Heart left ventricle (tissue), 16 donors: ENCODE results near the gene MBD1. TPM values are rescaled to one million over a fixed set of nuclear protein-coding genes. Genes with fewer than 3 reads are reported as not detected.
"Not testable (repeated sequence)": the region's sequence is repeated elsewhere in the genome, so short reads cannot be mapped to it uniquely, and the experiment has no call there.

Experiments used
- ATAC-seq, 4 donors: fragments of 200-7000 bp; cut with Tn5 transposase; one replicate each; pipeline ENCODE4 v1.9.1; 2020 to 2022; ENCODE audit warnings: moderate library complexity in 4 of 4, mild to moderate bottlenecking in 3 of 4, moderate number of reproducible peaks in 1 of 4
- DNase-seq, 5 donors: peaks; one replicate each; pipeline ENCODE4 v3.0.0-alpha.2; 2020
- H3K27ac ChIP-seq, 12 donors: fragments of 200-600 bp; sonication (generic) in 4 of 12; one replicate each; pipeline versions ENCODE4 v1.5.0 to v1.8.0; 2016 to 2022; ENCODE audit warnings: mild to moderate bottlenecking in 2 of 12
- H3K27me3 ChIP-seq, 9 donors: fragments of 200-600 bp; sonication (generic) in 2 of 9; one replicate each; pipeline versions ENCODE4 v1.5.1 to v1.8.0; 2016 to 2022; ENCODE audit warnings: mild to moderate bottlenecking in 3 of 9
- H3K36me3 ChIP-seq, 9 donors: fragments of 200-600 bp; sonication (generic) in 2 of 9; one replicate each; pipeline versions ENCODE4 v1.5.0 to v1.8.0; 2018 to 2022; ENCODE audit warnings: mild to moderate bottlenecking in 2 of 9
- H3K4me1 ChIP-seq, 12 donors: fragments of 200-600 bp; sonication (generic) in 4 of 12; one replicate each; pipeline versions ENCODE4 v1.5.0 to v1.8.0; 2016 to 2022; ENCODE audit warnings: mild to moderate bottlenecking in 3 of 12
- H3K4me3 ChIP-seq, 12 donors: fragments of 200-600 bp; sonication (generic) in 4 of 12; one replicate each; pipeline versions ENCODE4 v1.5.0 to v1.8.0; 2017 to 2022; ENCODE audit warnings: mild to moderate bottlenecking in 9 of 12, moderate library complexity in 4 of 12
- H3K9me3 ChIP-seq, 12 donors: fragments of 200-600 bp; sonication (generic) in 4 of 12; one replicate each; pipeline versions ENCODE4 v1.5.0 to v1.8.0; 2016 to 2022; ENCODE audit warnings: mild to moderate bottlenecking in 1 of 12
- CTCF ChIP-seq, 12 donors: fragments of 200-600 bp; sonication (generic) in 4 of 12; IDR thresholded peaks; one replicate each; pipeline versions ENCODE4 v1.5.0 to v1.8.0; 2018 to 2022; ENCODE audit warnings: antibody characterized with exemption in 12 of 12, mild to moderate bottlenecking in 5 of 12
- POLR2A ChIP-seq, 2 donors: fragments of 450-650 bp; IDR thresholded peaks; one replicate each; pipeline ENCODE4 v1.6.1; 2017; ENCODE audit warnings: antibody characterized with exemption in 2 of 2, mild to moderate bottlenecking in 2 of 2, moderate library complexity in 2 of 2
- WGBS, 4 donors: extraction: QIAGEN DNeasy Blood & Tissue Kit in 2 of 4; methylation state at CpG; one replicate each; pipeline versions ENCODE4 v1.1.5 to v1.1.7; 2013 to 2018; 5-methylcytosine and 5-hydroxymethylcytosine counted together
- intact Hi-C, 10 donors: fragments of 100-400 bp; cut with DNase I; formaldehyde crosslinking; loops; one replicate each; pipeline versions ENCODE4 v1.11.1 to v1.14.2; 2022
- polyA plus RNA-seq, 2 donors: library from polyadenylated mRNA; stranded (reverse); fragments of 200-250 nt; gene quantifications; one replicate each; pipeline ENCODE4 v1.2.3, GENCODE V29; 2013
- total RNA-seq, 9 donors: library from RNA; depleted of rRNA in 2 of 9; stranded (reverse); fragments of >200 nt in 2 of 9; fragmentation: NEBNext Ultra II Directional in 3 of 9; extraction: Animal tissue kit (Norgen Biotek cat#: 25700) in 3 of 9; gene quantifications; one replicate each; pipeline versions ENCODE4 v1.1.0 to v1.2.4, GENCODE V29; 2016 to 2023
- donor health status: ischemic (EF 13 %, LVEDD 7.1; RV severe dilation, severe dysfunction).
- donor health status: healthy with polysubstance abuse.
- donor health status: DM: no; HTN: yes; CAD: no.
- donor health status: DM: no; HTN: no; CAD: no.
- donor health status: ischemic (EF 25% LVEDD 6.9; RV normal size, moderate dysfunction).
- donor health status: ischemic (EF 25% LVEDD 5.7; RV mildly dilated, moderate dysfunction).
- donor health status: healthy.
- donor health status: DM: yes; HTN: yes; CAD: no.
- donor health status: ischemic (EF 35%, LVEDD 5.7; RV mildly dilated, moderate dysfunction).
- donor health status: nonischemic (EF 11% LVEDD 7.7; RV severe dilation, severe dysfunction).
- donor health status: DM: yes; HTN: yes; CAD: no.
- donor health status: PGD.
- donor health status: ischemic (EF 29% LVEDD 5.4; RV normal size, mild dysfunction).
- donor health status: nonischemic (EF 23%, LVEDD 6.1; RV moderate dilation, normal function).

MBD1 gene
- total and polyA plus RNA-seq, 11 donors, result 22.4 to 87.7 (median 51.4) TPM

- WGBS, 4 donors, result 41 to 71% (median 57%) methylated on average over 2 of the region's 2 CpGs
Measured at GRCh38 chr18:50232419-50232818, 48.9 kb downstream of the MBD1 start.

GRCh38 chr18:50231621-50232020, 49.7 kb downstream of the MBD1 start:
- Histone ChIP-seq H3K27me3 (no peaks in the 10 kb centered on the region), H3K27ac (no peak overlapping the region), H3K9me3 (no peaks in the 10 kb centered on the region), H3K4me3 (no peak overlapping the region), H3K36me3 (no peaks in the 10 kb centered on the region), H3K4me1 (no peaks in the 10 kb centered on the region)
- intact Hi-C loops, result no loop called here
- no peak for DNase-seq
- 55 to 74% (median 65%) methylated on average over 4 of the region's 4 CpGs for WGBS, 4 donors
- no peak for TF ChIP-seq POLR2A (IDR thresholded peaks at IDR 0.05)
- TF ChIP-seq CTCF (IDR thresholded peaks at IDR 0.05), result no peak
- ATAC-seq, result no peak

More at GRCh38 chr18:50232419-50232818, 48.9 kb downstream of the MBD1 start:
- intact Hi-C loops, result no loop called here
- TF ChIP-seq POLR2A (IDR thresholded peaks at IDR 0.05) (no peak), CTCF (IDR thresholded peaks at IDR 0.05) (no peak)
- no peaks in the 10 kb centered on the region for H3K4me1 ChIP-seq
- no peak for ATAC-seq
- no peak overlapping the region for H3K27ac ChIP-seq
- H3K9me3 ChIP-seq, result no peaks in the 10 kb centered on the region
- no peaks in the 10 kb centered on the region for H3K36me3 ChIP-seq
- no peak for DNase-seq
- H3K27me3 ChIP-seq, result no peaks in the 10 kb centered on the region
- H3K4me3 ChIP-seq, result no peak overlapping the region

- H3K27ac ChIP-seq, H3K36me3 ChIP-seq, H3K27me3 ChIP-seq, H3K4me1 ChIP-seq, ATAC-seq, DNase-seq, H3K4me3 ChIP-seq: not testable (repeated sequence)
- intact Hi-C loops, result loop anchor here in 1 of 10 donors (10.0 kb wide), 1 partner anchor 135 kb away; no protein-coding TSS in a partner anchor
- H3K9me3 ChIP-seq, result peaks cover 0 to 27% (median 5%) of the 10 kb centered on the region in 12 donors
- 71 to 95% (median 82%) methylated on average over 4 of the region's 4 CpGs for WGBS, 4 donors
Measured at GRCh38 chr18:50220249-50220648, 61.1 kb downstream of the MBD1 start.

Other genes starting within 250 kb of the MBD1 start
- 1 to 10 TPM in 7 of 9 donors, under 1 TPM in 2; 0.51 to 5.9 (median 1.6) TPM for gene MYO5B, start 86.4 kb downstream of the MBD1 start, total RNA-seq
- gene MYO5B, start 86.4 kb downstream of the MBD1 start, polyA plus RNA-seq, result under 1 TPM; 0.75 to 0.84 TPM
- gene CFAP53, start 15.0 kb downstream of the MBD1 start, total RNA-seq, result under 1 TPM in 3 of 9 donors, not detected in 6; 0.14 to 0.62 (median 0.16) TPM
- under 1 TPM; 0.10 to 0.15 TPM for gene CFAP53, start 15.0 kb downstream of the MBD1 start, polyA plus RNA-seq
- 10 to 100 TPM; 18.3 to 36.7 (median 33.2) TPM for gene CXXC1, start 6.2 kb upstream of the MBD1 start, total RNA-seq
- gene CXXC1, start 6.2 kb upstream of the MBD1 start, polyA plus RNA-seq, result 10 to 100 TPM; 36.2 to 39.5 TPM
- gene SKA1, start 93.5 kb upstream of the MBD1 start, total RNA-seq, result 1 to 10 TPM in 1 of 9 donors, under 1 TPM in 5, not detected in 3; 0.16 to 4.4 (median 0.38) TPM
- gene SKA1, start 93.5 kb upstream of the MBD1 start, polyA plus RNA-seq, result under 1 TPM; 0.11 to 0.35 TPM